Type B pancreatic cell (in vitro differentiated cells): Measurements from ENCODE around the gene RPL27A. TPM values are rescaled to one million over a fixed set of nuclear protein-coding genes. Genes with fewer than 3 reads are reported as not detected.
A peak's percentile ranks its signal among the peaks of the same experiment; 100 is the strongest.

Experiments
- DNase-seq: peaks from one replicate; pipeline ENCODE4 v3.0.0; 2021; ENCODE audit warnings: mixed read lengths; ENCODE audit not compliant: unreplicated experiment; ENCODE audit errors: extremely low spot score
- H3K27ac Mint-ChIP-seq: 2 replicates; pipeline ENCODE4 v1.8.0; 2021; ENCODE audit warnings: mild to moderate bottlenecking, mixed read lengths
- H3K27me3 Mint-ChIP-seq: 2 replicates; pipeline ENCODE4 v1.8.0; 2021; ENCODE audit warnings: mixed read lengths
- H3K36me3 Mint-ChIP-seq: 2 replicates; pipeline ENCODE4 v1.8.0; 2021; ENCODE audit warnings: mixed read lengths
- H3K4me1 Mint-ChIP-seq: one replicate; pipeline ENCODE4 v1.8.0; 2021; ENCODE audit warnings: mixed read lengths; ENCODE audit not compliant: unreplicated experiment
- H3K4me3 Mint-ChIP-seq: 2 replicates; pipeline ENCODE4 v1.8.0; 2021; ENCODE audit warnings: mild to moderate bottlenecking, mixed read lengths
- H3K9me3 Mint-ChIP-seq: 2 replicates; pipeline ENCODE4 v1.8.0; 2021; ENCODE audit warnings: mixed read lengths
- total RNA-seq: library from RNA; stranded (reverse); gene quantifications from 2 replicates; pipeline ENCODE4 v1.2.1, GENCODE V29; 2021; ENCODE audit warnings: low replicate concordance
- TF ChIP-seq, protein P1 (sequence below): fragments of 200-600 bp; sonication (generic); conservative IDR thresholded peaks from 2 replicates; pipeline ENCODE4 v1.5.0; 2021; ENCODE audit warnings: antibody characterized with exemption, mild to moderate bottlenecking

The RPL27A gene
- total RNA-seq, 1 donor from 2014 or later = 877 TPM

- peaks cover 5% of the 10 kb centered on the region for H3K36me3 Mint-ChIP-seq
- H3K9me3 Mint-ChIP-seq = no peaks in the 10 kb centered on the region
- H3K27ac Mint-ChIP-seq = peak overlapping the region; percentile 66
- no peak for DNase-seq
- H3K4me3 Mint-ChIP-seq = no peak overlapping the region
- H3K4me1 Mint-ChIP-seq = peaks cover 13% of the 10 kb centered on the region
- H3K27me3 Mint-ChIP-seq = no peaks in the 10 kb centered on the region
- TF ChIP-seq, protein P1, sequence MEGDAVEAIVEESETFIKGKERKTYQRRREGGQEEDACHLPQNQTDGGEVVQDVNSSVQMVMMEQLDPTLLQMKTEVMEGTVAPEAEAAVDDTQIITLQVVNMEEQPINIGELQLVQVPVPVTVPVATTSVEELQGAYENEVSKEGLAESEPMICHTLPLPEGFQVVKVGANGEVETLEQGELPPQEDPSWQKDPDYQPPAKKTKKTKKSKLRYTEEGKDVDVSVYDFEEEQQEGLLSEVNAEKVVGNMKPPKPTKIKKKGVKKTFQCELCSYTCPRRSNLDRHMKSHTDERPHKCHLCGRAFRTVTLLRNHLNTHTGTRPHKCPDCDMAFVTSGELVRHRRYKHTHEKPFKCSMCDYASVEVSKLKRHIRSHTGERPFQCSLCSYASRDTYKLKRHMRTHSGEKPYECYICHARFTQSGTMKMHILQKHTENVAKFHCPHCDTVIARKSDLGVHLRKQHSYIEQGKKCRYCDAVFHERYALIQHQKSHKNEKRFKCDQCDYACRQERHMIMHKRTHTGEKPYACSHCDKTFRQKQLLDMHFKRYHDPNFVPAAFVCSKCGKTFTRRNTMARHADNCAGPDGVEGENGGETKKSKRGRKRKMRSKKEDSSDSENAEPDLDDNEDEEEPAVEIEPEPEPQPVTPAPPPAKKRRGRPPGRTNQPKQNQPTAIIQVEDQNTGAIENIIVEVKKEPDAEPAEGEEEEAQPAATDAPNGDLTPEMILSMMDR = no peak
Observed at GRCh38 chr11:8733852-8734251, 51.3 kb downstream of the RPL27A start.

DNA sequence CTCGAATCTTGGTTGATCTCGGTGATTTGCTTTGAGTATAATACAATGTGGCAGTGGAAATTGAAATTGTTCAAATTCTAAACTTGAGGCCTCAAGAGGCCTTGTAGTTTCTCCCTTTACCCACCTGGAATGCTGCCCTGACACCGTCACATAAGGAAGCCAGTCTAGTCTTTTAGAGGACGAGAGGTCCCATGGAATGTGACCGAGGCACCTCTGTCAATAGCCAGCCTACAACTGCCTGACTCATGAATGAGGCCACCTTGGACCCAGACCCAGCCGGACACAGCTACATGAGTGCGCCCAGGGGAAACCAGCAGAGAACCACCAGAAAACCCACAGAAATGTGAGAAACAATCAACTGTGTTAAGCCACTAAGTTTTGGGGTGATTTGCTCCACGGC is 52.5 kb downstream of the RPL27A start:
- TF ChIP-seq, protein P1 = no peak
- Mint-ChIP-seq H3K9me3 (no peaks in the 10 kb centered on the region), H3K4me3 (no peak overlapping the region), H3K27ac (no peak overlapping the region), H3K36me3 (peaks cover 5% of the 10 kb centered on the region), H3K4me1 (peaks cover 12% of the 10 kb centered on the region), H3K27me3 (no peaks in the 10 kb centered on the region)
- DNase-seq = no peak

DNA sequence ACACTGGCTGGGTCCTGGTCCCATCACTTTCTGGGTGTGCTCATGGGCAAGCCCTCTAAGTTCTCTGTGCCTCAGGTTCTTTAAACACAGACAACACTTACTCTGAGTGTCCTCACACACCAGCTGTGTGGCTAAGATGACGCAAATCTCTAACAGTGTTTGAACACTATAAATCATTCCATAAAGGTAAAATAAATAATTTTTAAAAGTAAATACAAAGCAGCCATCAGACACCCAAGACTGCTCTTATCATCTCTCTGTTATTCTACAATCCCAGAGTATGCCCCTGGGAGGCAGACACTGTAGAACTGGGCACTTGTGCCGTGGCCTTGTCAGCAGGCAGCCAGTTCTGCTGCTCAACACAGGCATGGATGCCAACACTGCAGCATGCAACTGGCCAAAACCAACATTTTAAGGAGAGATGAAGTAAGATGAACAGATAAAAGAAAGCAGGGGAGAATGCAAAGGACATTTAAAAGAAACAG is 56.8 kb downstream of the RPL27A start:
- Mint-ChIP-seq H3K27ac (no peak overlapping the region), H3K27me3 (no peaks in the 10 kb centered on the region), H3K4me3 (no peak overlapping the region), H3K36me3 (peaks cover 2% of the 10 kb centered on the region), H3K4me1 (no peaks in the 10 kb centered on the region), H3K9me3 (no peaks in the 10 kb centered on the region)
- TF ChIP-seq, protein P1 = no peak
- no peak for DNase-seq

Other genes starting within 250 kb of the RPL27A start
- gene STK33, start 88.6 kb upstream of the RPL27A start, total RNA-seq = 2.8 and 20.3 TPM in 2 replicates
- 5.9 and 8.5 TPM in 2 replicates for gene TRIM66, start 127 bp upstream of the RPL27A start, total RNA-seq
- 14.9 and 16.5 TPM in 2 replicates for gene AKIP1, start 228.4 kb downstream of the RPL27A start, total RNA-seq